OCI-LY1 (cell line): ENCODE data around the gene NT5DC1.

Experiments
- CTCF ChIP-seq: fragments of 200-600 bp; sonication (generic), shearing (Covaris generic); IDR thresholded peaks from 2 replicates; pipeline ENCODE4 v1.5.1; 2017; ENCODE audit warnings: mild to moderate bottlenecking, antibody characterized with exemption, low read length, moderate library complexity, mixed read lengths
- EZH2 ChIP-seq: fragments of 200-600 bp; sonication (generic), shearing (Covaris generic); IDR thresholded peaks from 2 replicates; pipeline ENCODE4 v1.8.0; 2017; ENCODE audit warnings: borderline replicate concordance, mixed run types, mild to moderate bottlenecking, antibody characterized with exemption, low read length, moderate library complexity, mixed read lengths

- TF ChIP-seq CTCF = no peak
- no peak for TF ChIP-seq EZH2
Measured at GRCh38 chr6:116166369-116166768, 65.7 kb downstream of the NT5DC1 start.
